Heart left ventricle (tissue), 13 donors: Measurements from ENCODE around the gene DNM2.

ENCODE experiments used
- POLR2A ChIP-seq, 2 donors: fragments of 450-650 bp; IDR thresholded peaks; one replicate each; pipeline ENCODE4 v1.6.1; 2017; ENCODE audit warnings: antibody characterized with exemption in 2 of 2, mild to moderate bottlenecking in 2 of 2, moderate library complexity in 2 of 2
- TF ChIP-seq, protein P1 (sequence below), 12 donors: fragments of 200-600 bp; sonication (generic) in 4 of 12; IDR thresholded peaks; one replicate each; pipeline versions ENCODE4 v1.5.0 to v1.8.0; 2018 to 2022; ENCODE audit warnings: antibody characterized with exemption in 12 of 12, mild to moderate bottlenecking in 5 of 12
- donor health status: ischemic (EF 13 %, LVEDD 7.1; RV severe dilation, severe dysfunction).
- donor health status: DM: no; HTN: yes; CAD: no.
- donor health status: DM: no; HTN: no; CAD: no.
- donor health status: ischemic (EF 25% LVEDD 6.9; RV normal size, moderate dysfunction).
- donor health status: ischemic (EF 25% LVEDD 5.7; RV mildly dilated, moderate dysfunction).
- donor health status: ischemic (EF 35%, LVEDD 5.7; RV mildly dilated, moderate dysfunction).
- donor health status: nonischemic (EF 11% LVEDD 7.7; RV severe dilation, severe dysfunction).
- donor health status: DM: yes; HTN: yes; CAD: no.
- donor health status: PGD.
- donor health status: ischemic (EF 29% LVEDD 5.4; RV normal size, mild dysfunction).
- donor health status: nonischemic (EF 23%, LVEDD 6.1; RV moderate dilation, normal function).

DNA sequence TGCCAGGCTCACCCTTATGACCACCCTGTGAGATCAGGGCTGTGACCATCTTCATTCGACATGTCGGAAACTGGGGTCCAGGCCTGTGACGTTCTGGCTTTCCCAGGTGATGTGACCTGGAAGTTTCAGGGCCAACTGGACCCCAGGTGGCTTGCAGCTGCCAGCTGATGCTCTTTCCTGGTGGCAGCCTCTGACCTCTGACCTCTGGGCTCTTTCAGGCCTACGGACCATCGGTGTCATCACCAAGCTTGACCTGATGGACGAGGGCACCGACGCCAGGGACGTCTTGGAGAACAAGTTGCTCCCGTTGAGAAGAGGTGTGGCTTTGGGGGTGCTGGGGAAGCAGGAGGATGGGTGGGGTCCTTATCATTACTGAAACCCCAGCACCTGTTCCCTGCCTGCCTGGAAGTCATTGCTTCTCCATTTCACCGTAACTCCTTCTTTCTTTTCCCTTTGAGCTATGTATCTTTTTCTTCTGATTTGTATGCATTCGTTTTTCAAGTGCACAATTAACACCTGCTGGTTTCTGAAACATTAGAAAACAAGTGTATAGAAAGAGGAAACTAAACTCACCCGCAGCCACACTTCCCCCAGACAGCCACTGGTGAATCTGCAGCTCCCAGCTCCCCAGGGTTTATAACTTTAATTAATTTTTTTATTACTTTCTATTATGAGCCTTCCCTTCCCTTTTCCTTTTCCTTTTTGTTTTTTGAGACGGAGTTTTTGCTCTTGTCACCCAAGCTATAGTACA lies 59.2 kb downstream of the DNM2 start:
- TF ChIP-seq, protein P1, sequence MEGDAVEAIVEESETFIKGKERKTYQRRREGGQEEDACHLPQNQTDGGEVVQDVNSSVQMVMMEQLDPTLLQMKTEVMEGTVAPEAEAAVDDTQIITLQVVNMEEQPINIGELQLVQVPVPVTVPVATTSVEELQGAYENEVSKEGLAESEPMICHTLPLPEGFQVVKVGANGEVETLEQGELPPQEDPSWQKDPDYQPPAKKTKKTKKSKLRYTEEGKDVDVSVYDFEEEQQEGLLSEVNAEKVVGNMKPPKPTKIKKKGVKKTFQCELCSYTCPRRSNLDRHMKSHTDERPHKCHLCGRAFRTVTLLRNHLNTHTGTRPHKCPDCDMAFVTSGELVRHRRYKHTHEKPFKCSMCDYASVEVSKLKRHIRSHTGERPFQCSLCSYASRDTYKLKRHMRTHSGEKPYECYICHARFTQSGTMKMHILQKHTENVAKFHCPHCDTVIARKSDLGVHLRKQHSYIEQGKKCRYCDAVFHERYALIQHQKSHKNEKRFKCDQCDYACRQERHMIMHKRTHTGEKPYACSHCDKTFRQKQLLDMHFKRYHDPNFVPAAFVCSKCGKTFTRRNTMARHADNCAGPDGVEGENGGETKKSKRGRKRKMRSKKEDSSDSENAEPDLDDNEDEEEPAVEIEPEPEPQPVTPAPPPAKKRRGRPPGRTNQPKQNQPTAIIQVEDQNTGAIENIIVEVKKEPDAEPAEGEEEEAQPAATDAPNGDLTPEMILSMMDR (IDR thresholded peaks at IDR 0.05) = no peak
- TF ChIP-seq POLR2A (IDR thresholded peaks at IDR 0.05) = no peak
